ENCODE data around the gene WNT1. TPM values are rescaled to one million over a fixed set of nuclear protein-coding genes. Genes with fewer than 3 reads are reported as not detected.
A peak's percentile ranks its signal among the peaks of the same experiment; 100 is the strongest.

WNT1 gene
- total and polyA plus RNA-seq, 2 of the 4 experiments (the other 2 are of a cell fraction) = not detected

DNA sequence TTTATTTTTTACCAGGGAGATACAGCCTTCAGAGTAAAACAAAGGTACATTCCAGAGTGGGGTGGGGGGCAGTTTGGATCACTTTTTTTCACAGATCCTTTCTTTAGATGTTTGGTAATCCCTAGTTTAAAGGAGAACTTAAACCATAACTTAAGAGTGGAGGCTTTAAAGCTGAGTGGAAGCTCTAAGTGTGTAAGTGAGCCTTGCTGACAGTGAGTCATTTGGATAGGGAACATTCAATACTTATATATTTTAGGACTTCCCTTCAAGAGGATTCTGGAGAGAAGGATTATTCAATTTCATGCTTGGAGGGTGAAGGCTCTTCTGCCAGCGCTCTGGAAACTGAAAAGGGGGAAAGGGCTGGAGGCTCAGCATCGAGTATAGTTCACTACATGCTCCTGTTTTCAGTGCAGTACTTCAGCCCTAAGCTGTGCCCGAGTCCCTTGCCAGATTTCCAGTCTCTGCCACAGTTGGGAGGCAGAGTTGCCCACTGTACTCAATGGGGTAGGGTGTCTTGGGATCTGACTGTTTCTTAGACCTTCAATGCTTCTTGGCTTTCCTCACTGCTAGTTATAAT, 32.1 kb downstream of the WNT1 start:
- in situ Hi-C loops (cut with MboI; ENCODE audit: low sequenced_read_pairs) = no loop called here
- ATAC-seq (ENCODE audit: low read depth) (peak; percentile 49), DNase-seq (peak; percentile 38)
- TF ChIP-seq MAFK (IDR thresholded peaks at IDR 0.05; ENCODE audit: low read depth, low read length) (no peak), SMC3 (IDR thresholded peaks at IDR 0.05; ENCODE audit: low read depth, low read length) (no peak), RCOR1 (IDR thresholded peaks at IDR 0.05; ENCODE audit: insufficient replicate concordance, low read length) (no peak), POLR2A (IDR thresholded peaks at IDR 0.05; ENCODE audit: low read depth, low read length) (no peak), MAZ (IDR thresholded peaks at IDR 0.05; ENCODE audit: borderline replicate concordance, low read depth, low read length) (no peak), MXI1 (IDR thresholded peaks at IDR 0.05; ENCODE audit: borderline replicate concordance, low read depth, low read length) (no peak), FOS (IDR thresholded peaks at IDR 0.05; ENCODE audit: low read depth, low read length) (no peak), CEBPB (IDR thresholded peaks at IDR 0.05; ENCODE audit: low read depth, low read length) (no peak), RFX5 (IDR thresholded peaks at IDR 0.05; ENCODE audit: low read depth, low read length) (no peak), RAD21 (IDR thresholded peaks at IDR 0.05; ENCODE audit: low read length) (no peak), BHLHE40 (IDR thresholded peaks at IDR 0.05; ENCODE audit: low read depth, low read length) (no peak), NFE2L2 (IDR thresholded peaks at IDR 0.05; ENCODE audit: low read depth, low read length) (no peak), CHD1 (IDR thresholded peaks at IDR 0.05; ENCODE audit: low read depth, low read length) (no peak)
- TF ChIP-seq, protein P1, sequence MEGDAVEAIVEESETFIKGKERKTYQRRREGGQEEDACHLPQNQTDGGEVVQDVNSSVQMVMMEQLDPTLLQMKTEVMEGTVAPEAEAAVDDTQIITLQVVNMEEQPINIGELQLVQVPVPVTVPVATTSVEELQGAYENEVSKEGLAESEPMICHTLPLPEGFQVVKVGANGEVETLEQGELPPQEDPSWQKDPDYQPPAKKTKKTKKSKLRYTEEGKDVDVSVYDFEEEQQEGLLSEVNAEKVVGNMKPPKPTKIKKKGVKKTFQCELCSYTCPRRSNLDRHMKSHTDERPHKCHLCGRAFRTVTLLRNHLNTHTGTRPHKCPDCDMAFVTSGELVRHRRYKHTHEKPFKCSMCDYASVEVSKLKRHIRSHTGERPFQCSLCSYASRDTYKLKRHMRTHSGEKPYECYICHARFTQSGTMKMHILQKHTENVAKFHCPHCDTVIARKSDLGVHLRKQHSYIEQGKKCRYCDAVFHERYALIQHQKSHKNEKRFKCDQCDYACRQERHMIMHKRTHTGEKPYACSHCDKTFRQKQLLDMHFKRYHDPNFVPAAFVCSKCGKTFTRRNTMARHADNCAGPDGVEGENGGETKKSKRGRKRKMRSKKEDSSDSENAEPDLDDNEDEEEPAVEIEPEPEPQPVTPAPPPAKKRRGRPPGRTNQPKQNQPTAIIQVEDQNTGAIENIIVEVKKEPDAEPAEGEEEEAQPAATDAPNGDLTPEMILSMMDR (conservative IDR thresholded peaks at IDR 0.05; ENCODE audit: low read depth, low read length) = no peak
- TF ChIP-seq, protein P2, sequence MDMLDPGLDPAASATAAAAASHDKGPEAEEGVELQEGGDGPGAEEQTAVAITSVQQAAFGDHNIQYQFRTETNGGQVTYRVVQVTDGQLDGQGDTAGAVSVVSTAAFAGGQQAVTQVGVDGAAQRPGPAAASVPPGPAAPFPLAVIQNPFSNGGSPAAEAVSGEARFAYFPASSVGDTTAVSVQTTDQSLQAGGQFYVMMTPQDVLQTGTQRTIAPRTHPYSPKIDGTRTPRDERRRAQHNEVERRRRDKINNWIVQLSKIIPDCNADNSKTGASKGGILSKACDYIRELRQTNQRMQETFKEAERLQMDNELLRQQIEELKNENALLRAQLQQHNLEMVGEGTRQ (IDR thresholded peaks at IDR 0.05; ENCODE audit: low read depth, low read length) = no peak
- TF ChIP-seq, protein P3, sequence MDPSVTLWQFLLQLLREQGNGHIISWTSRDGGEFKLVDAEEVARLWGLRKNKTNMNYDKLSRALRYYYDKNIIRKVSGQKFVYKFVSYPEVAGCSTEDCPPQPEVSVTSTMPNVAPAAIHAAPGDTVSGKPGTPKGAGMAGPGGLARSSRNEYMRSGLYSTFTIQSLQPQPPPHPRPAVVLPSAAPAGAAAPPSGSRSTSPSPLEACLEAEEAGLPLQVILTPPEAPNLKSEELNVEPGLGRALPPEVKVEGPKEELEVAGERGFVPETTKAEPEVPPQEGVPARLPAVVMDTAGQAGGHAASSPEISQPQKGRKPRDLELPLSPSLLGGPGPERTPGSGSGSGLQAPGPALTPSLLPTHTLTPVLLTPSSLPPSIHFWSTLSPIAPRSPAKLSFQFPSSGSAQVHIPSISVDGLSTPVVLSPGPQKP (IDR thresholded peaks at IDR 0.05; ENCODE audit: borderline replicate concordance, low read depth, low read length) = no peak
- no peak overlapping the region for H4K8ac ChIP-seq (ENCODE audit: low read depth in 2 of 2, low read length in 2 of 2)
- WGBS, 2 experiments (ENCODE audit: extremely low coverage in 2 of 2, insufficient read length in 1 of 2) = 100% methylated on average over 1 of the region's 3 CpGs; no CpG with 5 or more reads in 1 of the 2 experiments
- H3K4me1 ChIP-seq (ENCODE audit: control insufficient read depth, insufficient read depth, low read length) = peaks cover 3% of the 10 kb centered on the region
- H3K9ac ChIP-seq (ENCODE audit: low read depth, low read length) = no peak overlapping the region
- no TSS peak for BruUV-seq (replicated peaks)
- peaks cover 18% of the 10 kb centered on the region for H3K36me3 ChIP-seq (ENCODE audit: control insufficient read depth, insufficient read depth, low read length)
- H3K9me3 ChIP-seq (ENCODE audit: control insufficient read depth, insufficient read depth, low read length) = no peaks in the 10 kb centered on the region
- ChIA-PET POLR2A (ENCODE audit: unreplicated experiment) (no interaction called here), CTCF (interaction anchor here (1.7 kb wide), 1 partner anchor 13 kb away, joined by 7 read pairs; no protein-coding TSS in a partner anchor)
- H2BK120ac ChIP-seq (ENCODE audit: low read depth, low read length) = no peak overlapping the region
- no peak overlapping the region for H2AK5ac ChIP-seq (ENCODE audit: low read depth, low read length)
- H2AFZ ChIP-seq (replicated peaks; ENCODE audit: low read length, poor library complexity) = no peak overlapping the region
- no peak overlapping the region for H2BK5ac ChIP-seq (ENCODE audit: low read depth, low read length, poor library complexity, severe bottlenecking)
- no peak overlapping the region for H3K18ac ChIP-seq (ENCODE audit: low read depth, low read length)
- no peak overlapping the region for H3K27ac ChIP-seq (ENCODE audit: insufficient read depth, low read length)
- dilution Hi-C loops (cut with HindIII; ENCODE audit: low sequenced_read_pairs, unreplicated experiment) = no loop called here
- peaks cover 11% of the 10 kb centered on the region for H4K20me1 ChIP-seq (ENCODE audit: insufficient read depth, low read length)
- H3K4me3 ChIP-seq (ENCODE audit: insufficient read depth, low read depth, low read length) = no peak overlapping the region
- peaks cover 11% of the 10 kb centered on the region for H3K9me1 ChIP-seq (ENCODE audit: insufficient read depth, low read length)
- H3K27me3 ChIP-seq (ENCODE audit: control insufficient read depth, insufficient read depth, low read length) = no peaks in the 10 kb centered on the region
- no peak overlapping the region for H2BK15ac ChIP-seq (ENCODE audit: low read depth, low read length)
- H4K5ac ChIP-seq (ENCODE audit: low read depth, low read length) = no peak overlapping the region
- peaks cover 20 to 42% of the 10 kb centered on the region in 2 experiments for H3K79me1 ChIP-seq (ENCODE audit: low read depth in 1 of 2, low read length in 2 of 2)
- H3K4ac ChIP-seq (ENCODE audit: low read depth, low read length) = no peak overlapping the region
- H4K91ac ChIP-seq (ENCODE audit: insufficient read depth, low read depth, low read length) = no peak overlapping the region
- H2BK20ac ChIP-seq (ENCODE audit: low read depth, low read length) = no peak overlapping the region
- no peak overlapping the region for H3K4me2 ChIP-seq (ENCODE audit: low read depth, low read length)
- intact Hi-C loops (cut with micrococcal nuclease) = no loop called here
- H3K23ac ChIP-seq (ENCODE audit: low read depth, low read length) = peak overlapping the region; percentile 29; the same call in 1 of the 2 replicates
- peak overlapping the region; percentile 16 for H2AK9ac ChIP-seq (replicated peaks; ENCODE audit: low read depth, low read length, poor library complexity)
- H3K14ac ChIP-seq (replicated peaks; ENCODE audit: low read depth, low read length) = no peak overlapping the region; the same call in 1 of the 2 replicates
- no peak overlapping the region for H3K56ac ChIP-seq (ENCODE audit: extremely low read depth, insufficient read depth, low read length)

Measured in IMR-90 (cell line).